PFSK-1 (cell line): ENCODE measurements around the gene BMERB1.

ENCODE experiments used
- FOXP2 ChIP-seq: optimal IDR thresholded peaks from 2 replicates; pipeline ENCODE3; 2011; ENCODE audit warnings: borderline replicate concordance, control low read depth, inconsistent platforms; ENCODE audit not compliant: insufficient read depth; ENCODE audit errors: extremely low read length, extremely low read depth
- POLR2AphosphoS5 ChIP-seq: IDR thresholded peaks from 2 replicates; pipeline ENCODE4 v1.6.1; 2012; ENCODE audit warnings: low read depth, mild to moderate bottlenecking, control low read depth, low read length, moderate library complexity
- REST ChIP-seq, 2 experiments: IDR thresholded peaks; 2 replicates each; pipeline versions ENCODE4 v1.6.1 to v1.8.0; 2011 to 2012; ENCODE audit warnings: low read depth in 2 of 2, low read length in 2 of 2, control low read depth in 1 of 2, inconsistent platforms in 1 of 2, mild to moderate bottlenecking in 1 of 2, moderate library complexity in 1 of 2; ENCODE audit not compliant: insufficient read depth in 1 of 2
- SIN3A ChIP-seq: IDR thresholded peaks from 2 replicates; pipeline ENCODE4 v1.6.1; 2012; ENCODE audit warnings: mild to moderate bottlenecking, low read length, moderate library complexity, borderline replicate concordance; ENCODE audit not compliant: insufficient read depth
- TAF1 ChIP-seq: IDR thresholded peaks from 2 replicates; pipeline ENCODE4 v1.6.1; 2012; ENCODE audit warnings: low read length, control low read depth, borderline replicate concordance; ENCODE audit not compliant: insufficient read depth

The BMERB1 gene

GRCh38 chr16:15489016-15489415, 54.6 kb downstream of the BMERB1 start:
- TF ChIP-seq SIN3A (no peak), REST (IDR thresholded peaks at IDR 0.05; ENCODE audit: insufficient read depth in 1 of 2, low read depth in 2 of 2, low read length in 2 of 2) (no peak), FOXP2 (no peak), POLR2AphosphoS5 (no peak), TAF1 (no peak)

GRCh38 chr16:15490123-15490711, 55.8 kb downstream of the BMERB1 start:
- TF ChIP-seq REST (IDR thresholded peaks at IDR 0.05; ENCODE audit: insufficient read depth in 1 of 2, low read depth in 2 of 2, low read length in 2 of 2) (no peak), POLR2AphosphoS5 (no peak), SIN3A (no peak), FOXP2 (no peak), TAF1 (no peak)

- TF ChIP-seq POLR2AphosphoS5 (no peak), SIN3A (no peak), TAF1 (no peak), REST (IDR thresholded peaks at IDR 0.05; ENCODE audit: insufficient read depth in 1 of 2, low read depth in 2 of 2, low read length in 2 of 2) (no peak), FOXP2 (no peak)
These were observed 57.0 kb downstream of the BMERB1 start for GRCh38 chr16:15491411-15491810.

GRCh38 chr16:15492091-15492740, 57.8 kb downstream of the BMERB1 start:
- no peak for TF ChIP-seq POLR2AphosphoS5
- no peak for TF ChIP-seq FOXP2
- no peak for TF ChIP-seq TAF1
- TF ChIP-seq REST (IDR thresholded peaks at IDR 0.05; ENCODE audit: insufficient read depth in 1 of 2, low read depth in 2 of 2, low read length in 2 of 2) = no peak
- no peak for TF ChIP-seq SIN3A
